GM23338 (cell line): ENCODE measurements around the gene MCC.

Experiments
- CREB1 ChIP-seq: fragments of 250-450 bp; sonication (Bioruptor Pico); IDR thresholded peaks from 2 replicates; pipeline ENCODE4 v1.5.0; 2020; ENCODE audit warnings: low read depth, mild to moderate bottlenecking, moderate library complexity
- EZH2 ChIP-seq: fragments of 200-600 bp; sonication (generic); IDR thresholded peaks from one replicate; pipeline ENCODE4 v1.8.0; 2017; ENCODE audit warnings: antibody characterized with exemption, mild to moderate bottlenecking, low read depth; ENCODE audit not compliant: unreplicated experiment
- EZH2phosphoT487 ChIP-seq: fragments of 200-600 bp; sonication (generic); IDR thresholded peaks from one replicate; pipeline ENCODE4 v1.8.1; 2018; ENCODE audit warnings: antibody characterized with exemption; ENCODE audit not compliant: unreplicated experiment
- JUNB ChIP-seq: IDR thresholded peaks from one replicate; pipeline ENCODE4 v1.6.1; 2016; ENCODE audit warnings: antibody characterized with exemption; ENCODE audit not compliant: unreplicated experiment
- POLR2AphosphoS5 ChIP-seq: IDR thresholded peaks from 2 replicates; pipeline ENCODE4 v1.6.1; 2016; ENCODE audit warnings: antibody characterized with exemption, low read depth
- TF ChIP-seq, protein P1 (sequence below), 2 experiments: fragments of 200-600 bp in 1 of 2; sonication (generic) in 1 of 2; conservative IDR thresholded peaks; 2 replicates each; pipeline versions ENCODE4 v1.5.1 to v1.6.1; 2016 to 2017; ENCODE audit warnings: antibody characterized with exemption in 2 of 2, low read depth in 2 of 2, mild to moderate bottlenecking in 2 of 2, moderate library complexity in 1 of 2
- TF ChIP-seq, protein P2 (sequence below): IDR thresholded peaks from one replicate; pipeline ENCODE4 v1.6.1; 2018; ENCODE audit warnings: antibody characterized with exemption; ENCODE audit not compliant: unreplicated experiment

DNA sequence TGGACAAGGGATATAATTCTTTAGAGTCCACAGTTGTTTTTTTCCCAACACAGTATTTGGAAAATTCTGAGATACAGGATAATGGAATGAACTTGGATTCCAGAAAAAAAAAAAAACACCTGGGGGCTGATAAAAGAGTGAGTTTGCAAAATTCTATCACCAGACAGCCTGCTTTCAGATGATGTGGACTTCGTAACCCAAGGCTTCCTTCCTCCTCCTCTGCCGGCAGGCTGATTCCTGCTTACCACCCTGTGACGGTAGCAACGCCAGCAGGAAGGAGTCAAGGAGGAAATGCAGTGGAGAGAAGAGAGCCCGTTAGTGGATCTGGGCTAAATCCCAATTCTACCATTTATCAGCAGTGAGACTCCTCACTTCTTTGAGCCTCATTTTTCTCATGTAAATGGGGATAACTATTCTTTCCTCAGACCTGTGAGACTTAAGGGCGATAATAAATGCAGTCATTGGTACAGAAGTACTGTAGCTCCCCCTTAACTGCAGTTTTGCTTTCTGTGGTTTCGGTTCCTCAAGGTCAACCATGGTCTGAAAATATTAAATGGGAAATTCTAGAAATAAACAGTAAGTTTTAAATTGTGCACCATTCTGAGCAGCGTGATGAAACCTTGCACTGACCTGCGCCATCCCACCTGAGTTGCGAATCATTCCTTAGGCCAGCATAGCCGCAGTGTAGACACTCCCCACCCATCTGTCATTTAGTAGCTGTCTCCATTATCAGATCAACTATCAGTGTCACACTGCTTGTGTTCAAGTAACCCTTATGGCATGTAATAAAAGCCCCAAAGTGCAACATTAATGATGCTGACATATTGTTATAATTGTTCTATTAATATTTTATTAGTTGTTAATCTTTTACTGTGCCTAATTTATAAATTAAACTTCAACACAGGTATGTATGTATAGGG, 440.3 kb downstream of the MCC start:
- no peak for TF ChIP-seq JUNB
- TF ChIP-seq, protein P1, sequence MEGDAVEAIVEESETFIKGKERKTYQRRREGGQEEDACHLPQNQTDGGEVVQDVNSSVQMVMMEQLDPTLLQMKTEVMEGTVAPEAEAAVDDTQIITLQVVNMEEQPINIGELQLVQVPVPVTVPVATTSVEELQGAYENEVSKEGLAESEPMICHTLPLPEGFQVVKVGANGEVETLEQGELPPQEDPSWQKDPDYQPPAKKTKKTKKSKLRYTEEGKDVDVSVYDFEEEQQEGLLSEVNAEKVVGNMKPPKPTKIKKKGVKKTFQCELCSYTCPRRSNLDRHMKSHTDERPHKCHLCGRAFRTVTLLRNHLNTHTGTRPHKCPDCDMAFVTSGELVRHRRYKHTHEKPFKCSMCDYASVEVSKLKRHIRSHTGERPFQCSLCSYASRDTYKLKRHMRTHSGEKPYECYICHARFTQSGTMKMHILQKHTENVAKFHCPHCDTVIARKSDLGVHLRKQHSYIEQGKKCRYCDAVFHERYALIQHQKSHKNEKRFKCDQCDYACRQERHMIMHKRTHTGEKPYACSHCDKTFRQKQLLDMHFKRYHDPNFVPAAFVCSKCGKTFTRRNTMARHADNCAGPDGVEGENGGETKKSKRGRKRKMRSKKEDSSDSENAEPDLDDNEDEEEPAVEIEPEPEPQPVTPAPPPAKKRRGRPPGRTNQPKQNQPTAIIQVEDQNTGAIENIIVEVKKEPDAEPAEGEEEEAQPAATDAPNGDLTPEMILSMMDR (conservative IDR thresholded peaks at IDR 0.05; ENCODE audit: low read depth in 2 of 2): no peak
- TF ChIP-seq POLR2AphosphoS5: no peak
- TF ChIP-seq EZH2: no peak
- no peak for TF ChIP-seq EZH2phosphoT487
- no peak for TF ChIP-seq CREB1 (CRISPR knock-in tag)
- TF ChIP-seq, protein P2, sequence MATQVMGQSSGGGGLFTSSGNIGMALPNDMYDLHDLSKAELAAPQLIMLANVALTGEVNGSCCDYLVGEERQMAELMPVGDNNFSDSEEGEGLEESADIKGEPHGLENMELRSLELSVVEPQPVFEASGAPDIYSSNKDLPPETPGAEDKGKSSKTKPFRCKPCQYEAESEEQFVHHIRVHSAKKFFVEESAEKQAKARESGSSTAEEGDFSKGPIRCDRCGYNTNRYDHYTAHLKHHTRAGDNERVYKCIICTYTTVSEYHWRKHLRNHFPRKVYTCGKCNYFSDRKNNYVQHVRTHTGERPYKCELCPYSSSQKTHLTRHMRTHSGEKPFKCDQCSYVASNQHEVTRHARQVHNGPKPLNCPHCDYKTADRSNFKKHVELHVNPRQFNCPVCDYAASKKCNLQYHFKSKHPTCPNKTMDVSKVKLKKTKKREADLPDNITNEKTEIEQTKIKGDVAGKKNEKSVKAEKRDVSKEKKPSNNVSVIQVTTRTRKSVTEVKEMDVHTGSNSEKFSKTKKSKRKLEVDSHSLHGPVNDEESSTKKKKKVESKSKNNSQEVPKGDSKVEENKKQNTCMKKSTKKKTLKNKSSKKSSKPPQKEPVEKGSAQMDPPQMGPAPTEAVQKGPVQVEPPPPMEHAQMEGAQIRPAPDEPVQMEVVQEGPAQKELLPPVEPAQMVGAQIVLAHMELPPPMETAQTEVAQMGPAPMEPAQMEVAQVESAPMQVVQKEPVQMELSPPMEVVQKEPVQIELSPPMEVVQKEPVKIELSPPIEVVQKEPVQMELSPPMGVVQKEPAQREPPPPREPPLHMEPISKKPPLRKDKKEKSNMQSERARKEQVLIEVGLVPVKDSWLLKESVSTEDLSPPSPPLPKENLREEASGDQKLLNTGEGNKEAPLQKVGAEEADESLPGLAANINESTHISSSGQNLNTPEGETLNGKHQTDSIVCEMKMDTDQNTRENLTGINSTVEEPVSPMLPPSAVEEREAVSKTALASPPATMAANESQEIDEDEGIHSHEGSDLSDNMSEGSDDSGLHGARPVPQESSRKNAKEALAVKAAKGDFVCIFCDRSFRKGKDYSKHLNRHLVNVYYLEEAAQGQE: no peak
